HAP-1 (cell line): ENCODE results near the gene KIF6.

Experiments
- DNase-seq, 2 experiments: peaks; one replicate each; pipeline ENCODE4 v3.0.0-alpha.2; 2016 to 2020; ENCODE audit warnings: low spot score in 2 of 2
- H3K27me3 ChIP-seq: fragments of 250-450 bp; sonication (Bioruptor Pico); 2 replicates; pipeline ENCODE4 v1.5.1; 2020; ENCODE audit warnings: low read depth, mild to moderate bottlenecking, moderate library complexity
- H3K36me3 ChIP-seq: fragments of 250-450 bp; sonication (Bioruptor Pico); replicated peaks from 2 replicates; pipeline ENCODE4 v1.5.1; 2020; ENCODE audit warnings: mild to moderate bottlenecking
- H3K4me1 ChIP-seq: fragments of 250-450 bp; sonication (Bioruptor Pico); 2 replicates; pipeline ENCODE4 v1.5.1; 2020; ENCODE audit warnings: mild to moderate bottlenecking
- H3K4me3 ChIP-seq: fragments of 250-450 bp; sonication (Bioruptor Pico); 2 replicates; pipeline ENCODE4 v1.5.1; 2020; ENCODE audit warnings: mild to moderate bottlenecking, moderate library complexity
- H3K9me3 ChIP-seq: fragments of 250-450 bp; sonication (Bioruptor Pico); 2 replicates; pipeline ENCODE4 v1.5.1; 2020; ENCODE audit warnings: mild to moderate bottlenecking, moderate library complexity
- in situ Hi-C: fragments of 300-500 bp; cut with MboI; formaldehyde crosslinking; loops from 3 replicates; pipeline ENCODE4 v1.14.3; 2020; ENCODE audit warnings: low sequenced_read_pairs, inconsistent platforms, mixed read lengths

Gene KIF6

DNA sequence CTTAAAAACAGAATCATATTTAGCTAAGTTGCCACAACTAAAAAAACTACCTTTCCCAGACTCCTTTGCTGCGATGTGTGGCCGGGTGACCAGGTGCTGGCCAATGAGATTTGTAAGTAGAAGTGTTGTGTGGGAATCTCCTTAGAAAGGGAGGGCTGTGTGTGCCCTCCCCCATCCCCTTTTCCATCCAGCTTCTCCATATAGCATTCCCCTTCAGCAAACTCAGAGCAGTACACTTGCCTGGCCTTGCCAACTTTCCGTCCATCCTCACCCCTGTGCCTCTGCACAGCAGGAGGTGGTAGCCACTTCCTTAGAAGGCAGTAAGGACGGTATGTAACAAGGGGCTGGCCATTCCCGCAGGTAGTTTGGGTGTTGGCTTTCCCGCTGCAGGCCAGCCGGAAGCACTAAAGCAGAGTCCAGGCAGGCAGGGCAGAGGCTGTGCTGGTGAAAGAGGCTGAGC lies 380.4 kb downstream of the KIF6 start:
- no peaks in the 10 kb centered on the region for H3K4me1 ChIP-seq
- no peaks in the 10 kb centered on the region for H3K36me3 ChIP-seq
- no peak for DNase-seq
- in situ Hi-C loops = loop anchor here (10.0 to 25.0 kb wide), 2 partner anchors 970 to 1692 kb away; partner anchors contain the start of genes TSPO2 and UNC5CL
- H3K4me3 ChIP-seq = no peak overlapping the region
- no peaks in the 10 kb centered on the region for H3K9me3 ChIP-seq
- no peaks in the 10 kb centered on the region for H3K27me3 ChIP-seq

DNA sequence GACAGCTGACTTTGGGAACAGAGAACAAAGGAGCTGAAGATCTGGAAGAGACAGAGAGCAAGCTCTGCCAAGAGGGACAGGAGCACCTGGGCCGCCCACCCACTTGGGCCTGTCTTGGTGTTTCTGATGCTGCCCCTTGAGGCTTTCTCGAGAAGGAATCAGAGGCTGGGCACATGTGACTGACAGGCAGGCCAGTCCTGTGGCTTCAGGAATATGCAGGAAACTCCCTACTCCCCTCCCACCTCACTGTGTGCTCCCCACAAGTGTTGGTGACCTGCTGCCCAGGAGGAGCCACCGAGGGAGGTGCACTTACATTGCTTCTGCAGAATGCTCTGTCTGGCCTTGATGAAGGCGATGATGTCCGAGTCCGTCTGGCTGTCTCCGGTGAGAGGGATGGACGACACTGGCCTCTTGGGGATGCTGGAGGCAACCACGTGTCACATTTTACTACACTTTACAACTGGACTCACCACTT lies 381.8 kb downstream of the KIF6 start:
- no peaks in the 10 kb centered on the region for H3K4me1 ChIP-seq
- H3K9me3 ChIP-seq = no peaks in the 10 kb centered on the region
- no peaks in the 10 kb centered on the region for H3K36me3 ChIP-seq
- H3K4me3 ChIP-seq = no peak overlapping the region
- no peak for DNase-seq
- H3K27me3 ChIP-seq = no peaks in the 10 kb centered on the region; the same call in 1 of the 2 replicates
- in situ Hi-C loops = loop anchor here (10.0 to 25.0 kb wide), 2 partner anchors 971 to 1694 kb away; partner anchors contain the start of genes TSPO2 and UNC5CL

DNA sequence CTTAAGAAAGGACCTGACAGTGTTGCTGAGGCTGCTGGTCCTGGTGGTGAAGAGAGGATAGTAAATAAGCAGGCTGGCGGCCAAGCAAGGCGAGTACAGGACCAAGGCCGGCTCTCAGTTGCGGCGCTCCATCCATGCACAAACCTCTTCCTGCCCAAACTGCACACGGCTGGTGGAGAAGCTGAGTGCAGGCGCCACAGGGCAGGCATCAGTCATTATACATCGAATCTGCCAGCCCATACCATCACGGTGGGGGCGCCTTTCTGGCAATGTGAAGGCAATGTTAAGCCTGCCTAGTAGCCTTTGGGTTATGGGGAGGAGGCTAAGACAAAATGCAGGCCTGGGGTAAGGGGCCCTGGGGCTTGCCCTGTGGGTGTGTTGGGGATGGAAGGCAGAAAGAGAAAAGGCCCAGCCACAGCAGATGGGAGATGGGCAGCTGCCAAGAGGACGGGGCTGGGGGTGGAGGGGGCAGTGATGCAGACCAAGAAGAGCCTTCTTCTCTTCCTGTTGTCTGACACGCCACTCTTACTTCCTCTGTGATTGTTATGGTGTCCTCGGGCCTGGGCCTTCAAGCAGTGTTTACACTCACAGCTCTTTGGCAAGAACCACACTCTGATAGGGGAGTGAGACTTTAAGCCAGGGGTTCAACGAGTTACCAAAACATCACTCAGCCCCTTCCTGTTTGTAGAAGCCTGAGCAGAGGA lies 382.4 kb downstream of the KIF6 start:
- no peak for DNase-seq
- H3K27me3 ChIP-seq = no peaks in the 10 kb centered on the region; the same call in 1 of the 2 replicates
- H3K4me3 ChIP-seq = no peak overlapping the region
- in situ Hi-C loops = loop anchor here (10.0 to 25.0 kb wide), 2 partner anchors 972 to 1694 kb away; partner anchors contain the start of genes TSPO2 and UNC5CL
- H3K9me3 ChIP-seq = no peaks in the 10 kb centered on the region
- no peaks in the 10 kb centered on the region for H3K4me1 ChIP-seq
- H3K36me3 ChIP-seq = no peaks in the 10 kb centered on the region

DNA sequence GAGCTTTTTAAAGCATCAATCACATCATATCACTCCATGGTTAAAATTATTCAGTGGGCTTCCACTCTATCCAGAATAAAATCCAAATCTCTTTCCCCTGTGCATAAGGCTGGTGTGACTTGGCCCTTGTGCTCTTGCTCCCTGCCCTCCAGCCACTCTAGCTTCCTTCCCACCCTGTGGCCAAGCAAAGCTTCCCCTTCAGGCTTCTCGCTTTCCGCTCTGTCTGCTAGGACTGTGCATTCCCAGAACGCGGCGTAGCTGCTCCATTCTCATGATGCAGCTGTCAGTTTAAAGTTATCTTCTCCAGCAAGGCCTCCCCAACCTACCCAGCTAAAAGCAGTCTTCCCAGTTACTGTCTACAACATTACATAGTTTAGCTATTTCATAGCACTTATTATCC lies 383.3 kb downstream of the KIF6 start:
- Histone ChIP-seq H3K27me3 (no peaks in the 10 kb centered on the region; the same call in 1 of the 2 replicates), H3K4me3 (no peak overlapping the region), H3K36me3 (no peaks in the 10 kb centered on the region), H3K9me3 (no peaks in the 10 kb centered on the region), H3K4me1 (no peaks in the 10 kb centered on the region)
- DNase-seq = no peak
- in situ Hi-C loops = loop anchor here (10.0 to 25.0 kb wide), 2 partner anchors 973 to 1695 kb away; partner anchors contain the start of genes TSPO2 and UNC5CL

DNA sequence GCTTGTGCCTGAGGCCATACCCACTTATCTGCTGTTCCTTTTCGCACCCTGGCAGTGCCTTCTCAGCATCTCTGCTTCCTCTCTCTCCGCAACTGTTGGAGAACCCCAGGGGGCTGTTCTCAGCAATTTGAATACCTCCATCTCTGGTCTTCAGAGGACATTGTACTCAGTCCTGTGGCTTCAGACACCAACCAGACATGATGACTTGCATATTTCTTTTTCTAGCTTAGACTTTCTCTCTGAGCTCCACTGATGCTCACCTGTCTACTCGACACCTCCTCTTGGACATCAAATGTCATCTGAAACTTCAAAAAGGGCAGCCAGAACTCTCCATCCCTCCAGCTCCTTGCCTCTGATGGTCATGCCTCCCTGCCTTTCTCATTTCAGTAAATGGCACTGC lies 383.9 kb downstream of the KIF6 start:
- DNase-seq = no peak
- no peaks in the 10 kb centered on the region for H3K4me1 ChIP-seq
- H3K4me3 ChIP-seq = no peak overlapping the region
- no peaks in the 10 kb centered on the region for H3K36me3 ChIP-seq
- in situ Hi-C loops = loop anchor here (10.0 to 25.0 kb wide), 2 partner anchors 973 to 1696 kb away; partner anchors contain the start of genes TSPO2 and UNC5CL
- H3K27me3 ChIP-seq = no peaks in the 10 kb centered on the region; the same call in 1 of the 2 replicates
- H3K9me3 ChIP-seq = no peaks in the 10 kb centered on the region

DNA sequence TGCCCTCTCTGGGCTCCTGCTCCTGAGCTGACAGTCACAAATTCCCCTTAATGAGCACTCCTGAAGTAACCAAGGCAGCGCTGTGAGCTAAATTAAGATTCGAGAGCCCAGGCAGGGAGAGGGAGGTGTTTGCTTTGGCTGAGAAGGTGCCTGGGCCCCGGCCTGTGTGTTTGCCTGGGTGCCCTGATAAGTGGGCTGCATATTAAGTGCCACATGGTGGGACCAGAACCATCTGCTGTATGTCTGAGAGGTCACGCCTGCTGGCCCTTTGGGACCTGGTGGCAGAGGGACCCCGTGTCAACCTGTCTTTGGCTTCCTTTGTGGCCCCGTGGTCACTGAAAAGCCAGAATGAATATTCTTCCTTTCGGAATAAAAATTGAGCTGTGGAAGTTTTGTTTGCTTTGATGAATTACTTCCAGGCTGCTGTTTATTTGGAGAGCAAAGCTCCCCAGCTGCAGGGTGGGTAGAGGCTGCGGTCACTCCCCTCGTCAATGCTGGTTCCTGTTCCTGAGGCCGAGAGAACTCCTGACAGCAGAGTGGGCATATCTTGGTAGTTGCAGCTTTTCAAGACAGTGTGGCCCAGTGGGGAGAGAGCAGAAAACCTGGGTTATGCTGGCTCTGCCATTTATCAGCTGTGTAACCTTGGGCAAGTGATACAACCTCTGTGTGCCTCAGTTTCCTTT lies 385.2 kb downstream of the KIF6 start:
- no peak for DNase-seq
- Histone ChIP-seq H3K9me3 (no peaks in the 10 kb centered on the region), H3K27me3 (no peaks in the 10 kb centered on the region; the same call in 1 of the 2 replicates), H3K4me3 (no peak overlapping the region), H3K36me3 (no peaks in the 10 kb centered on the region), H3K4me1 (no peaks in the 10 kb centered on the region)
- in situ Hi-C loops = loop anchor here (10.0 to 25.0 kb wide), 2 partner anchors 975 to 1697 kb away; partner anchors contain the start of genes TSPO2 and UNC5CL

DNA sequence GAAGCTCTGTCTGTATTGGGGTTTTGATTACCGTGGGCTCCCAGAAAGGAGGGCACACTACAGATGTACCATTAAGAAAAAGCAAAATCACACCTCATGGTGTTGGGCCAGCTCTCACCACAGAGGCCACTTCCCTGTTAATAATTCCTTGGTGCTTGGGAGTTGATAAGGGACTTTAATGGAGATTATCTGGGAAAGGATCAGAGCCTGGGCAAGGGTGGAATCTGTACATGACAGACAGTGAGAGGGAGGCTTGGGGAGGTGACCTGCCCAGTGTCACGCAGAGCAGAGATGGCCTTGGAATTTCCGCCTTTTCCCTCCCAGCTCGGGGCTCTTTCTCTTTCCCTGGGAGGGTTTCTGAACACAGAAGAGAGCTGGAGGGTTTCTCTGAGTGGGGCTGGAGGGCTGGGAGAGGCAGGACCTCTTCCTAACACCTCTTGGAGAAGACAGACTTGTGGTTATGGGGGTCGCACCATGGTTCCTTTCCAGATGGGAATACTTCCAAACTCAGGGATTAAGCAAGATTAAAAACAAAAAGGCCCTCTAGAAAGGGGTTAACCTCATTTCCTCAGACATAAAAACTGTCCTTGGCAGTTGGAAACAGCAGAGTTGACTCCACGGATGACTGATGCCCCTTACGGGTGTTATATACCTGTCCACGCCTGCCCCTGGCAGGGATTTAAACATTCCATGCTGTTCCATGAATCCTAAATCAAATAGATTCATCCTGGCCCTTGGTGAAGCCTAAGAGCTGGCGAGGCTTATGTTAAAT lies 385.9 kb downstream of the KIF6 start:
- Histone ChIP-seq H3K36me3 (no peaks in the 10 kb centered on the region), H3K9me3 (no peaks in the 10 kb centered on the region), H3K27me3 (no peaks in the 10 kb centered on the region; the same call in 1 of the 2 replicates), H3K4me3 (no peak overlapping the region), H3K4me1 (no peaks in the 10 kb centered on the region)
- in situ Hi-C loops = loop anchor here (25.0 kb wide), 1 partner anchor 1698 kb away; the partner anchor contains the start of genes TSPO2 and UNC5CL
- no peak for DNase-seq

DNA sequence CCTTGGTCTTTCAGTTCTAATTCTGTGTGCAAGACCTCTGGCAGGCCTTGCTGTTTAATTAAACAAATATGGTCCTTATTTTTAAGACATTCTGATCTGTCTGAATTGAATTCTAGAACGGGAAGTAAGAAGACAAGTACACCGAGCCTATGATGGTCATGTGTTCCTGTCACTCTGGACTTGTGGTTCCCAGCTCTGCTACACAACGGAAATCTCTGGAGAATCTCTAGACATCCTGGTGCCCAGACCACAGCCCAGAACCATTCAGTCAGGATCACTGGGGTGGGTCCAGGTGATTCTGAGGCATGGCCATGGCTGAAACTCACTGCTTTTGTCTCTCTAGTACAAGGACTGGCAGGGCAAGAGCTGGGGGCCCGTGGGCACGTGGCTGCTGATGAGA lies 386.8 kb downstream of the KIF6 start:
- H3K4me3 ChIP-seq = no peak overlapping the region
- in situ Hi-C loops = loop anchor here (25.0 kb wide), 1 partner anchor 1699 kb away; the partner anchor contains the start of genes TSPO2 and UNC5CL
- no peaks in the 10 kb centered on the region; the same call in 1 of the 2 replicates for H3K27me3 ChIP-seq
- no peaks in the 10 kb centered on the region for H3K9me3 ChIP-seq
- DNase-seq = no peak
- H3K36me3 ChIP-seq = no peaks in the 10 kb centered on the region
- no peaks in the 10 kb centered on the region for H3K4me1 ChIP-seq

DNA sequence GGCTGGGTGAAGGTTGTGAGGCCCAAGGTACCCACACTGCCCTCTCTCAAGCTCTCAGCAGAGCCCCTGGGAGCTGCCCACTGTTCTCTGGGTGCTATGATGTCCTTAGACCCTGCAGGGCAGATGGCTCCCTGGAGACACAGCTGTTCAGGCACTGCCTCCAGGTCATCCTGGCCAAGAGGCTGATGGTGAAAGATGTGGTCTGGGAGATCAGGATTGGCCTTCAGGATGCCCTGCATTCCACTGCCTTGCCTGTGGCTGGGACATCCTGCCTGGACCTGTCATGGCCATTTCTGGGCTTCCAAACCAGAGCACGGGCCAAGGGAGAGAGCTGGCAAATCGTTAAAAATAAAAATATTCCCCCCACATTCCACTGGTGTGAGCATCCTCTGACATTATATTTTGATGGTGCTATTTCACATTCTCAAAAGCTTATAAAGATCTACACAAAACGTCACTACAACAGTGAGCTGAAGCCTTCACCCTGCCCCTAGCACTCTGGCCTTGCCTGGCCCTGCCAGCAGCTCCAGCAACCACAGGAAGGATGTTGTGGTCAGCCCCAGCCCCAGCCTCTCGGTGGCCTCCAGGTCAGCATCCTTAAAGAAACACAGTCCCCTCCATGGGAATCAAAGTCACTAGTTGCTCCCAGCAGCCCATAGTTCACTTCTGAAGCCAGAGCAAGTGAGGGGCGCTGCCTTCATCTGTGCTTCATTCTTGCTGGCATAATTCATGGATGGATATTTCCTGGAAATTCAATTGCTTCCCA lies 389.2 kb downstream of the KIF6 start:
- H3K27me3 ChIP-seq = no peaks in the 10 kb centered on the region; the same call in 1 of the 2 replicates
- H3K4me1 ChIP-seq = no peaks in the 10 kb centered on the region
- no peak for DNase-seq
- in situ Hi-C loops = loop anchor here (25.0 kb wide), 1 partner anchor 1701 kb away; the partner anchor contains the start of genes TSPO2 and UNC5CL
- H3K36me3 ChIP-seq = no peaks in the 10 kb centered on the region
- no peaks in the 10 kb centered on the region for H3K9me3 ChIP-seq
- H3K4me3 ChIP-seq = no peak overlapping the region

DNA sequence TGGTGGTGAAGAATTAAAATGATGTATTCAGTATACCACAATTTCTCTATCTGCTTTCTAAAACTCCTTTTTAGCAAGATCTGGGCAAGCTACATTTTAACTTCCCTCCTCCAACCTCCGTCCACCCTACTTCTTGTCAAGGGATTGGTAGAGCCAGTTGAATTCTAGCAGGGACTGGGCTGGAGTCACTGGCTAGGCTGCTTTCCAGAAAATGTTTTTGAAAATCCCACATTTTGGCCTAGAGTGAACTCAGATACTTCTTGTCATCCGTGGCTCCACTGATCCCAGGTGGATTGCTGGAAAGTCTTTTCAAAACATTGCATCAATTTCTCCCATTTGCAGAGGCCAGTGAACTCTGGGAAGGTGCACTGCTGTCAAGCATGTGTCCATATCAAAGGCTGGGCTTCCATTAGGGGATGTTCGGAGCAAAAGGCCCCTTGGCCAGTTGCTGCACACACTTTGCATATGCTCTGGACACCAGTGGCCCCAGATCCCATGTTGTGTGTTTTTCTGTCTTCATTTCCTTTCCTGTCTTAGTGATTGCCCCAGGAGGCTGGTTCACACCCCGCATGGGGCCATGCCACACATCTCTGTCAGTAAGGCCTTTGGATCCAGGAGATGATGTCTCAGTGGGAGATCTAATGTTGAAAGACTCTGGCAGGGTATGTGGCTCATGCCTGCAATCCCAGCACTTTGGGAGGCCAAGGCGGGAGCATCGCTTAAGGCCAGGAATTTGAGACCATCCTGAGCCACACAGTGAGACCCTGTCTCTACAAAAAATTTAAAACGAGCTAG lies 391.4 kb downstream of the KIF6 start:
- H3K27me3 ChIP-seq = no peaks in the 10 kb centered on the region; the same call in 1 of the 2 replicates
- no peak overlapping the region for H3K4me3 ChIP-seq
- H3K4me1 ChIP-seq = no peaks in the 10 kb centered on the region
- in situ Hi-C loops = loop anchor here (25.0 kb wide), 1 partner anchor 1703 kb away; the partner anchor contains the start of genes TSPO2 and UNC5CL
- H3K9me3 ChIP-seq = no peaks in the 10 kb centered on the region
- DNase-seq = no peak
- no peaks in the 10 kb centered on the region for H3K36me3 ChIP-seq

DNA sequence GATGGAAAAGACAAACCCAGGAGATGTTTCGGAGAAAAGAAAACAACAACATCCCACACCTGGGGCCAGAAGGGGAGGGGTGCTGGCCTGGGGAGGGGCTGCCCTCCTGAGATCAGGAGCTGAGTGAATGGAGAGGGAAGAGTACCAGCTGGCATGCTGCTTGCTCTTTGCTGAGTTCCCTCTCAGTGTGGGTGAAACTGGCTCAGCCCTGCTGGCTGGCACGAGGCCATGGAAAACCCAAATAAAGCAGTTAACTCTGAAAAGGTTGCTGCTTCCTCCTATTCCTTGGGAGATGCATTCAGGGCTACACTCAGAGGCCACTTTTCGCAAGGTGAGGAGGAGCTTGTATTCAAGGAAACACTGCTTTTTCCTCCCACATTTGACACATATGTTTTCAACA lies 394.7 kb downstream of the KIF6 start:
- H3K36me3 ChIP-seq = no peaks in the 10 kb centered on the region
- in situ Hi-C loops = loop anchor here (25.0 kb wide), 1 partner anchor 1707 kb away; the partner anchor contains the start of genes TSPO2 and UNC5CL
- DNase-seq = no peak
- no peaks in the 10 kb centered on the region for H3K27me3 ChIP-seq
- no peaks in the 10 kb centered on the region for H3K4me1 ChIP-seq
- no peak overlapping the region for H3K4me3 ChIP-seq
- no peaks in the 10 kb centered on the region for H3K9me3 ChIP-seq

DNA sequence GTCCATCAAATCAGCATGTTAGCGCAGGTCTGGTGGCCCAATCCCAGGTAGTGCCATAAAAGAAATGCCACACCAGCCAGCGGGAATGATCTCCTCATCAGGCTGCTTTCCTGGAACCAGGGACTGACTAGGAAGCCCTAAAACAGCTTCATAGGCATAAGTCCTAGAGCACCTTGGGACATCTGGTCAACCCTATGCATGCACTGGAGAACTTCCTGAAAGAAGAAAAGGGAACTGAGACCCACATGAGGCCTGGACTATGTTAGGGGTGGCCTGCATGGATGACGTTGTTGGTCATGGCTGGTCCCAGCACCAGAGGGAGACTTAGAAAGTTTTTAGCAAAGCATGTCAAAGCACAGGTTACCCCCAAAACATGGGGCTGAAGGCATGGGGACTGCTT lies 395.2 kb downstream of the KIF6 start:
- Histone ChIP-seq H3K9me3 (no peaks in the 10 kb centered on the region), H3K4me1 (no peaks in the 10 kb centered on the region), H3K36me3 (no peaks in the 10 kb centered on the region), H3K27me3 (no peaks in the 10 kb centered on the region), H3K4me3 (no peak overlapping the region)
- no peak for DNase-seq
- in situ Hi-C loops = loop anchor here (25.0 kb wide), 1 partner anchor 1707 kb away; the partner anchor contains the start of genes TSPO2 and UNC5CL
